ENCODE results near the gene PDCL2. TPM values are rescaled to one million over a fixed set of nuclear protein-coding genes. Genes with fewer than 3 reads are reported as not detected.

The PDCL2 gene
- total and polyA plus RNA-seq, 9 of the 15 experiments (the other 6 are each of a cell fraction or from before 2014, with no cell fraction given), result 0.62 to 2.5 (median 1.2) TPM

DNA sequence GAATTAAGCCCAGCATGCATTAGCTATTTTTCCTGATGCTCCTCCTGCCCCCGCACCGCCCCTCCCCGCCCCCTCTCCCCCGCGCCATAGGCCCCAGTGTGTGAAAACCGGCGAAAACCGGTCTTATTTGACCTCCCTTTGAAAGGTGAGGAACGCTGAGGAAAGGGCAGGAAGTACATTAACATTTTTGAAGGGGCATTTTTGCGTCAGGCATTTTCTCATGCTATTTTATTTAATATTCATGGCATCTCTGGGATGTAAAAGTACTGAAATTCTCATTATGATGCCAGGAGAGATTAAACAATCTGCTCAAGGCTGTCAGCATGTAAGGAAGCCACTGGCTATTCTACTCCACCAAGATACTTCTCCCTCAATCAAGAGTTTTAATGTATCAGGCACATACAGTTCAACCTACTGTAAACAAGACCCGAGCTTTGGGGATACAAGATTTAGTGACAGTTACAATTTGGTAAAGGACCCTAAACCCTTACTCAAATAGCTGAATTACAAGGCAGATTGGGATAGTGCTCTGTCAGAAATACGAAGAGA is 45.3 kb upstream of the PDCL2 start (continued):
- TF ChIP-seq PRDM10 (IDR thresholded peaks at IDR 0.05; ENCODE audit: partially characterized antibody) (peak; percentile 91), NFRKB (IDR thresholded peaks at IDR 0.05; ENCODE audit: low read depth) (peak; percentile 85; the same call in 1 of the 2 replicates), PKNOX1 (IDR thresholded peaks at IDR 0.05) (0 out of 2 replicates have a peak, but pooled peaks have one; percentile 18), MAZ (CRISPR knock-in tag; conservative IDR thresholded peaks at IDR 0.05 in 1 of 2, IDR thresholded peaks at IDR 0.05 in 1 of 2) (peak in 1 of 2 experiments; percentile 54; a peak in 1 of 4 replicates), SOX6 (IDR thresholded peaks at IDR 0.05) (peak; percentile 7; the same call in 1 of the 2 replicates), ZNF24 (IDR thresholded peaks at IDR 0.05) (peak; percentile 7; the same call in 1 of the 2 replicates), YY1 (IDR thresholded peaks at IDR 0.05; ENCODE audit: borderline replicate concordance in 1 of 3, control insufficient read depth in 1 of 3, extremely low read depth in 1 of 3, insufficient read depth in 3 of 3, insufficient read length in 1 of 3, insufficient replicate concordance in 2 of 3, low read depth in 1 of 3, low read length in 2 of 3) (peak in 1 of 3 experiments; percentile 40), COPS2 (conservative IDR thresholded peaks at IDR 0.05) (no peak), ZNF561 (CRISPR knock-in tag; conservative IDR thresholded peaks at IDR 0.05) (no peak), TBP (optimal IDR thresholded peaks at IDR 0.05; ENCODE audit: low read depth, low read length) (peak; percentile 36), POLR2H (tag; IDR thresholded peaks at IDR 0.05; ENCODE audit: low read depth) (peak; percentile 42; the same call in 1 of the 2 replicates), EGR1 (conservative IDR thresholded peaks at IDR 0.05) (peak; percentile 74), KLF6 (CRISPR knock-in tag; IDR thresholded peaks at IDR 0.05; ENCODE audit: borderline replicate concordance) (no peak), JUND (IDR thresholded peaks at IDR 0.05; ENCODE audit: borderline replicate concordance, low read depth, low read length) (peak; percentile 29; the same call in 1 of the 2 replicates), JUND (tag; IDR thresholded peaks at IDR 0.05; ENCODE audit: borderline replicate concordance, low read depth, low read length) (no peak; the same call in 2 of the 3 replicates), POLR2AphosphoS5 (IDR thresholded peaks at IDR 0.05; ENCODE audit: control insufficient read depth, insufficient read depth, low read depth, low read length) (peak; percentile 35; the same call in 1 of the 2 replicates), KLF16 (IDR thresholded peaks at IDR 0.05) (peak; percentile 86), BACH1 (tag; IDR thresholded peaks at IDR 0.05) (peak; percentile 64), EP300 (IDR thresholded peaks at IDR 0.05; ENCODE audit: low read length) (0 out of 2 replicates have a peak, but pooled peaks have one; percentile 22), TEAD4 (IDR thresholded peaks at IDR 0.05; ENCODE audit: low read length) (peak; percentile 6; the same call in 1 of the 2 replicates), TEAD4 (CRISPR knock-in tag; IDR thresholded peaks at IDR 0.05; ENCODE audit: borderline replicate concordance) (no peak)
- TF ChIP-seq, protein P1, sequence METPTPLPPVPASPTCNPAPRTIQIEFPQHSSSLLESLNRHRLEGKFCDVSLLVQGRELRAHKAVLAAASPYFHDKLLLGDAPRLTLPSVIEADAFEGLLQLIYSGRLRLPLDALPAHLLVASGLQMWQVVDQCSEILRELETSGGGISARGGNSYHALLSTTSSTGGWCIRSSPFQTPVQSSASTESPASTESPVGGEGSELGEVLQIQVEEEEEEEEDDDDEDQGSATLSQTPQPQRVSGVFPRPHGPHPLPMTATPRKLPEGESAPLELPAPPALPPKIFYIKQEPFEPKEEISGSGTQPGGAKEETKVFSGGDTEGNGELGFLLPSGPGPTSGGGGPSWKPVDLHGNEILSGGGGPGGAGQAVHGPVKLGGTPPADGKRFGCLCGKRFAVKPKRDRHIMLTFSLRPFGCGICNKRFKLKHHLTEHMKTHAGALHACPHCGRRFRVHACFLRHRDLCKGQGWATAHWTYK (CRISPR knock-in tag; IDR thresholded peaks at IDR 0.05), result peak; percentile 47

Data from K562 (cell line).